Activated T-helper 1 cell treated with Interleukin-2 at 50 U/mL for 16 hours (primary cell): ENCODE data around the gene HCFC1.

Experiments used
- DNase-seq: peaks from one replicate; pipeline ENCODE4 v3.0.0-alpha.2; 2020; ENCODE audit warnings: low read depth

HCFC1 gene

DNA sequence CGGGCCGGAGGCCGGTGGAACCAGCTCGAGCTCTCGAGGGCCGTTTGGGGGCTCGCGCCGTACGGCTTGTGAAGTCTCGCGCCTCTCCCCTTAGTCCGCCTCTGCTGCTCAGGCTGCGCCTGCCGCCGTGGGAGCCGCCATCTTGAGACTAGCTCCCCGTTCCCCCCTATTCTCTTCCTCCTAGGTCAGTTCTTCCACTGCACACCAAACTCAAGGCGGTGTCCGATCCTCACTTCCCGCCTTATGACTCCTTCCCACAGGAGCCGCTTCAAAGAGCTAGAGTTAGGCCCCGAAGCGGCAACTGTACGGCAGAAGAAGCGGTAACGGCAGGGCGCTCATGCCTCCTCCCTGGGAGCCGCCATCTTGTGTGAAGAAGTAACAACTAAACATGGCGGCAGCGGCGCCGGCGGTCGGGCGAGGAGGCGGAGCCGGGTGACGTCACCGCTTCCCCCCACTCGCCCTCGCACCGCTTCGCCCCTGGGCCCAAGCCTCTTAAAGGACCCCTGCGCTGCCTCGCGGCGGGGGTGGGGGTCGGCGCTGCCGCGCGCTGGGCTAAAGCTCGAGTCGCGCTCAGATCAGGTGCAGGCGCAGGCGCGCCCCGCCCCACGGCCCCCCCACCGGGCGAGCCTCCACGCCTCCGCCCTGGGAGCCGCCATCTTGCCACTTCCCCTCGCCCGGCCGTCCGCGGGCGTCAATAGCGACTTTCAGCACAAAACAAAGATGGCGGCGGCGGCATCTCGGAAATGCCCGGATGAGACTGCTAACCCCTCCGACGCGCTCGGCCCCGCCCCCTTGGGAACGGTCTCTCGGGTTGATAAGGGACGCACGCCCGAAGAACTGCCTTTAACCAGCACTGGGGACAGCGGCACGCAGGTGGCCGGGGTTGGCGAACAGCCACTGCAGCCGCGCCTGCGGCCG lies at the start of gene HCFC1:
Gene HCFC1, minus strand, starts transcription at position 369 of the 918 bp plus-strand sequence. CDS start 978 bp downstream, outside the sequence.
- peak; percentile 86 for DNase-seq

DNA sequence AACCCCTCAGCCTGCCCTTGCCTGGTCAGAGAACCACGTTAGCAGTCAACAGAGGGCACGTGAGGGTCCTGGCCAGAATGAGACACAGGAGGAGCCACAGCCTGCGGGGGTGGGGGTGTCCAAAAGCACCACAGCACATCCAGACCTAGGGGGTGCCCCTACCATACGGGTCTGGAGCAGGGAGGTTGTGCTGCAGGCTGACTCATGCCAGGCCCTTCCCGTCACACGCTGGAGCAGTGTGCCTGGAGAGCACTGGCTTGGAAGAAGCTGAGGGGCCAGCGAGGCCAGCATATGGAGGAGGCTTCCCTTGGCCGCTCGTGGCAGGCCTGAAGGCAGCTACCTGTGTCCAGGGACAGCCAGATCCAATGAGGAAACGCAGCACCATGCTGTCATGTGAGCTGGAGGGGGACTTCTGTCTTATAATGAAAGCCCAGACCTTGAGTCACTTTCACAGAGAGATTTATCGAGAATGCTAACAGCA lies 49.6 kb upstream of the HCFC1 start:
- DNase-seq = no peak

DNA sequence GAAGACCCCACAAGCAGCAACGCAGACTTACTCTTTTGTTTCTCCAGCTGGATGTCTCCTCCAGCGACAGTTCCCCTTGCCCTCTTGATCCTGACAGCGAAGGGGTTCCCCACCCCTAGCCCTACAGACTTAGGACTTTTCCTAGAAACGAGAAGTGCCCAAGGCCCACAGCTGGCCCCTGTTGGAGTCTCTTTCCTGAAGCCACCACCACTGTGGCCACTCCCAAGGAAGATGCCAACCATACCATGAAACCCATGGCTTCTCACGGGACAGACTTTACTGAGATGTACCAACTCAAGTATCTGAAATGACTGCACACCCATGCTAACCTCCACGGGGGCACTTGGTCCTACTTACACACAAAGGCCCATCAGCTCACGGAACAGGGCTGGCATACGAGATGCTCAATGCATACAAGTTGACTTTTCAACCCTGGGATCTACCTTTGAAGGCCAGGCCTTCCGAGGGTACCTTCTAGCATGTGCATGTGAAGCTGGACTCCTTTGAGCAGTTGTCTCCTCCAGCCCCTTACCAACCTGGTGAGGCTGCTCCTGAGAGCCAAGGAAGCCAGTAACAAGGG lies 49.0 kb upstream of the HCFC1 start:
- no peak for DNase-seq

DNA sequence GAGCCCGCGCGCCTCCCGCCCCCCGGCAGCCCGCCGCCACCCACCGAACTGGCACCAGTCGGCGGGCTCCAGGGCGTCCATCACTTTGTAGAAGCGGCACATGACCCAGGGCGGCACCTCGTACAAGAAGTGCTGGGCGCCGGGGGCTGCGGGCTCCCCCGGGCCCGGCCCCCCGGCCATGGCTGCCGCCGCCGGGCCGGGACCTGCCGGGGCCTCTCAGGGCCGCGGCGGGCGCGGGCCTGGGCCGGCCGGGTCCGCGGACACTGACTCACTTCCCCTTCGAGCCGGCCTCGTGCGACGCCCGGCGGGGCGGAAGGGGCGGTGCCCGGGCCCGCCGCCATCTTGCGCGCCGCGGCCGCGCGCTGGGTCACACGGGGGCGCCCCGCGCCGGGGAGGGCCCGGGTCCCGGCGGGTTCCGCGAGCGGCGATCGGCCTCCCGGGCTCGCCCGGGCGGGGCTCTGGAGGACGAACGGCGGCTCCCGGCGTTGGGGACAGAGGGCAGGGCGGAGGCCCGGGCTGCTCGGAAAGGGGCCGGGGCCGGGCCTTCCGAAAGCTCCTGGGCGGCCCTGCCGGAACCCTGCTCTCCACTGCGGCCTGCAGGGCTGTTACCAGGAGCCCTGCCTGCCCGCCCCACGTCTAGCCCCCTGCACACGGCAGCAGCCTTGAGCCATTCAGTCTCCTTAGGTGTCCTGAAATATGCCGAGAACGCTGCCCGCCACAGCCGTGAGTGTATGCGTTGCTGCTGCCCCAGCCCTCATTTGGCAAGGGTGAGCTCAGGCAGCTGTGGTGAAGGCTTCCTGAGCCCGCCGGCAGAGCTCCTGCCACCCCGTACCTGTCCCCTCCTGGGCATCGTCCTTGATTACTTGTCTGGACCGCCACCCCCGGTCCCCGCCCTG lies 48.3 kb upstream of the HCFC1 start, which contains the start of gene IRAK1:
Gene IRAK1, minus strand, starts transcription at position 270 of the 896 bp plus-strand sequence. Its CDS starts 90 bp downstream, at position 180.
- peak; percentile 48 for DNase-seq

DNA sequence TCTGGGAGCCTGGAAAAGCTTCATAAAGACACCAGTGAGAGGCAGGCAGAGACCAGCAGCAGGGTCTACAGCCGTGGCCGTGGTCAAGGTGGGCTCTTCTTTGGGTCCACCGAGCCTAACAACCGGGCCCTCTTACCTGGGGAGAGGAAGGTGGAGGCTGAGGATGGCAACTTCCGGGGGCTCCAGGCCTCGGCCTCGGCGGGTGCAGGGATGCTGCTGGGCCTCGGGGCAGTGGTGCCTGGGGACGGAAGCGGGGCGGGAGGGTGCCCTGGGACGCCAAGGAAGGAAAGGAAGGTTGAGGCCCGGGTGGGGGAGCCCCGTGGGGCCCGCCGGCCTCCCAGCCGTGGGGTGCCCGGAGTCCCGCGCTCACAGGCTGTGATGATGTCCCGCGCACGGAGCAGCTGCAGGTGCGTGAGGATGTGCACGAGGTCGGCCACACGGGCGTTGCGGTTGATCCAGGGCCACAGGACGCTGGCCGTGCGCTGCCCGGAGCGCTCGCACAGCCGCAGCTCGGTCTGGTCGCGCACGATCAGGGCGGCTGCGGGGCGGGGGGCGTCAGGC lies 47.5 kb upstream of the HCFC1 start:
- DNase-seq = no peak

DNA sequence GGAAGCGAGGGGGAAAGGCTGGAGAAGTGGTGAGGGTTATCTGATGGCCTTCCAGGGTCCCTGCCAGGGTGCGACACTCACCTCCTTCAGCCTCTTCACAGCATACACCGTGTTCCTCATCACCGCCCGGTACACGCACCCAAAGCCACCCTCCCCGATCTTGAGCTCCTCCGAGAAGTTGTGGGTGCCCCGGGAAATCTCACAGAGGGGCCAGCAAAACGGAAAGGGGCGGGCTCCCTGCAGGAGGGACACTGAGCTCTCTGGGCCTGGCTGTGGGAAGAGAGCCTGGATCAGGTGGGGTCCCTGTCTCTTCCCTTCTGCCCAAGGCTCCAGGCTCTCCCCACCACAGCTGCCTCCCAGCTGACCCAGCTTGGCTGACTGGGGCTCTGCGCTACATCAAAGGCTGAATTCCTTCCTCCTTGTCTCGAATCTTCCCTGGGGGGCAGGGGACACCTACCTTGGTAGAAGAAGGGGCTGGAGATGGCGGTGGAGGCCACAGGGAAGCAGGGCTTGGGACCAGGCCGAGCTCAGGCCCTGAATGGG lies 47.0 kb upstream of the HCFC1 start:
- no peak for DNase-seq

DNA sequence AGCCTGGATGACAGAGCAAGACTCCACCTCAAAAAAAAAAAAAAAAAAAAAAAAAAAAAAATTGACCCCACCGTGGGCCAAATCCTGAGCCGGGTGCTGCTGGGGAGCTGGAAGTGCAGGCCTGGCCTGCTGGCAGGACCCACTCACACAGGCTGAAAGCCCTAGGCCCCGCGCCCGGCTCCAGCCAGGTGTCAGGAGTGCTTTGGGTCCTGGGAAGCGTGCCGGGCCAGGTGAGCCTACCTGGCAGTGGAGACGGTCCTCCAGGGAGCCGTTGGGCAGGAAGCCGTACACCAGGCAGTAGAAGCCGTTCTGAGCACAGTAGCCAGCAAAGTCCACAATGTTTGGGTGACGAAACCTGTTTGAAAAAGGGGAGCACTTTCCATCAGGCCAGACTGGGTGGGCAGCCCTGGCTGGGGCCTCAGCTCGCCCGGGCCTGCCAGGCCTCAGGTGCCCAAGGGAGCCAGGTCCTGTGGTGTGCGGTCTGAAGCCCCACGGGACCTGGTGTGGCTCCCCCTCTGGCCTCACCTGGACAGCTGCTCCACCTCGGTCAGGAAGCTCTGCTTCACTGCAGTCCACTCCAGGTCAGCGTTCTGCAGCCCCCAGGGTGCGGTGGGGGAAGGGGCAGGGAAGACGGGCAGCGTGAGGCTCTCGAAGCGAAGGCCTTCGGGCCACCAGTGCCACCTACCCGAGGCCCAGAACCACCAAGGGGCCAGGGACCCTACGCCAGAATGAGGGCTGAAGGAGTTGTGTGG lies 46.3 kb upstream of the HCFC1 start:
- DNase-seq = no peak

DNA sequence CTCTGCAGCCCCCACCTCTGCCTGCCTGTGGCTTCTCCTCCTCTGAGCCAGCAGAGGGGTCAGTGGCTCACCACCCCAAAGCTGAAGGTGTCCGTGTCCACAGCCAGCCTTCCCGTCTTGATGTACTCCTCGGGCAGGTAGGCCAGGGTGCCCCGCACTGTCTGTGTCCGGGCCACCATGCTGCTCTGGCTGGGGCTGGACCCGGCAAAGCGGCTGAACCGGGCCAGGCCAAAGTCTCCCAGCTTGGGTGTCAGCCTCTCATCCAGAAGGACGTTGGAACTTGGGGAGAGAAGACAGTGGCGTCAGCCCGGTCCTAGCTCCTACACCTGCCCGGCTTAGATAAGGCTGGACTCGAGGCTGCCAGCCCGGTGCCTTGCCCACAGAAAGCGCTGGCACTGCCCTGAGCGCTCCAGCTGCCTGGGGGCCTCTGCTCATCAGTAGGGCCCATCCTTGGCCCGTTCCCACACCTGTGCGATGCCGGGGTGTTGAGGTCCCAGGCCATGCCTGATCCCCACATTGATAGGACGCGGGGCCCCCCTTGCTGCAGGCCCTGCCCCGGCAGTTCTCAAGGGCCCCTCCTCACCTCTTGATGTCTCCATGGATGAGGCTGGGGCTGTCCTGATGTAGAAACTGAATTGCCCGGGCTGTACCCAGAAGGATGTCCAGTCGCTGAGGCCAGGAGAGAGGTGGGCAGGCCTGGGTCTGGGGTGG lies 44.9 kb upstream of the HCFC1 start:
- DNase-seq = no peak

DNA sequence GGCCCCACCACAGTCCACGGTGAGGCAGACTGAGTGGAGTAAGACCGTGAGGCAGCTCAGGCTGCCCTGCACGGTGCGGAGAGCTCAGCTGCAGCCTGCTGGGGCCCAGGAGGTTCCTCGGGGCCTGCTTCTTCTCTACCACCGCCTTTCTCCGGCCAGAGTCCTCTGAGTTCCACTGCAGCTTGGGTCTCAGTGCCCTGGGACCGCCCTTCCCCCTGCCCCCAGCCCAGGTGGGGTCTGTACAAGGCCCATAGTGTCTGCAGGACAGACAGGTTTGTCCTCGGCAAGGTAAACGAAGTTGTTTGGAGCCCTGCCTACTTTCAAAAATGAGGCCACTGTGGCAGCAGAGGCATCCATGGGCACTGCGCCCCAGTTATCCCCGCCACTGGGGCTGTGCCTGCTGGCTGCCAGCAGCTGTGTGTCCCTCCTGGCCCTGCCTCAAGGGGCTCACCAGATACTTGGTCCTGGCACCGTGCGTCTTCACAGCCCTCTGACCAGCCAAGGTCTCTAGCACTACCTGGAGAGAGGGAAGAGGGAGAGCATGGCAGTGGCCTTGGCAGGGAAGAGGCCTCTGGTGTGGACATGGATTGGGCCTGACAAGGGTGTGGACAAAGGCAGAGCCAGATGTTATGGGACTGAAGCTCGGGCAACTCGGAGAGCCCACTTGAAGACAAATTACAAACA lies 44.1 kb upstream of the HCFC1 start:
- DNase-seq = no peak

DNA sequence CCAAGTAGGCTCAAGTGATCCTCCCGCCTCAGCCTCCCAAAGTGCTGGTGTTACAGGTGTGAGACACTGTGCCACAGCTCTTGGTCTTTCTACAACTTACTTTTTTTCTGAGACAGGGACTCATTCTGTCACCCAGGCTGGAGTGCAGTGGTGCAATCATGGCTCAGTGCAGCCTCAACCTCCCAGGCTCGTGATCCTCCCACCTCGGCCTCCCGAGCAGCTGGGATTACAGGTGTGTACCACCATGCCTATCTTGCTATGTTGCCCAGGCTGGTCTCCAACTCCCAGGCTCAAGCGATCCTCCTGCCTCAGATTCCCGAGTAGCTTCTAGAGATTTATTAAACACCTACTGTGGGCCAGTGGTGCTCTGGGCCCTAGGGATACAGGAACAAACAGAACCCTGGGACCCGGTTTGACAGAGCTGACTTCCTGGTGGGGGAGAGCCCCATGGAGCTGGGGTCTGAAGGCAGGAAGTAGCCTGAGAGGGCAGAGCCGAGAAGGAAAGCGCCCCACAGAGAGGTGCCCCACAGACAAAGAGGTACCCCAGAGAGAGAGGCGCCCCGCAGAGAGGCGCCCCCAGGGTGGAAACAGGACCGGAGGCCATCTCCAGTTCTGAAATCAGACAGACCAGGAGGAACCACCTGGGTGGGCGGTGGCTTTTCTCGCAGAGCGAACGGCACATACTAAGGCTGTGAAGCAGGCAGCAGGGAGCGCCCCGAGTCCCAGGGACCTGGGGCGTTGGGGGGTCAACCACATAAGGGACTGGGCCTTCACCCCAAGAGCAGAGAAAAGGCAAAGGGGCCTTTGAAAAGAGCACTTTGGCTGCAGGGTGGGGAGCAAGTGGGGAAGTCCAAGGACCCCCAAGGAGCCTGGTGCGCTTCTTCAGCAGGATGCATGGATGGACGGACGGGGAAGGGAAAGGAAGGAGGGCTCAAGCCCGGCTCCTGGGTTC lies 43.1 kb upstream of the HCFC1 start:
- DNase-seq = no peak

DNA sequence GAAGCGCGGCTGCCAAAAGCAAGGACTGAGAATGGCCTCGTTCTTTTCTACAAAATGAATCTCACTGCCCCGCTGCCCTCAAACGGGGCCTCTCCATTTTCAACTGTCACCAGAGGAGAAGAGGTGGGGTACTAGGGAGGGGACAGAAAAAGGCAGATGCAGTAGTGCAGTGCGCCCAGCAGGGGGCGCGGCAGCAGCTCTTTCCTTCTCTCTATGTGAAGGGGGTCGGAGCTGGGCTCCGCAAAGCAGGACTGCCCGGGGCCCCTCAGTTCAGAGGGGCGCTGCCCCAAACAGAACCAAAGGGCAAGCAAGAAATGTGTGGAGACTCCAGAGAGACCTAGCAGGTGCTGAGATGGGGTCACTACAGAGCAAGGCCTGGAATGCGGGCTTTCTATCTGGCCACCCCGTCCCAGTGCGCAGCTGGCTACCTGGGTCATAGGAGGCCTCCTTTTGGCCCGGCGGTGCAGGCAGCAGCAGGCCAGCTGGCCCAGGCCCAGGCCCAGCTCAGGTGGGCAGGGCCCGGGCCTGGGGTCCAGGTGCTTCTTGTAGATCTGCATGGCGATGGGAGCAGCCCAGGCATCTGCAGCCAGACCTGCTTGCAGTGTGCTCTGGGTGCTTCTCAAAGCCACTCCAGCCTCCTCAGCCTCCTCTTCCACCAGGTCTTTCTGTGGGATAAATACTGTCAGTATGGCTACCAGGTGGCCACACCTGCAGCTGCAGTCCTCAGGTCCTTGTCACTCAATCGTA lies 42.2 kb upstream of the HCFC1 start:
- DNase-seq = no peak

DNA sequence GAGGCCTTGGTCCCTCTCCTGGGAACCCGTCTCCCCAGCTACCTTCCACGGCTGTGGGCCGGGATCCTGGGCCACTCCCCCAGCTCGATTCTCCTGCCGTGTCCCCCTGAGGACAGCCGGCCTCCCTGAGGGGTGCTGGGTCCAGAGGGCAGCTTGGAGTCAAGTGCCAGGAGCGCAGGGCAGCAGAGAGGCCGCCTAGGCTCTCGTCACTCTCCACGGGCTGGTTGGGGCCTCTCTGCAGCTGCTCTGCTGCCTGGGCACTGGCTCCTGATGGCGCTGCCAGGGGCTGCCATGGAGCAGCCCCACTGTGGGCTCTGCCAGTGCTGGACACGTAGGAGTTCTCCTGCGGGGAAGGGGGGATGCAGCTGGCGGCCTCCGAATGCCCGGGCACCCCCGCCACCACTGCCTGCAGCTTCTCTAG lies 41.4 kb upstream of the HCFC1 start:
- DNase-seq = no peak

DNA sequence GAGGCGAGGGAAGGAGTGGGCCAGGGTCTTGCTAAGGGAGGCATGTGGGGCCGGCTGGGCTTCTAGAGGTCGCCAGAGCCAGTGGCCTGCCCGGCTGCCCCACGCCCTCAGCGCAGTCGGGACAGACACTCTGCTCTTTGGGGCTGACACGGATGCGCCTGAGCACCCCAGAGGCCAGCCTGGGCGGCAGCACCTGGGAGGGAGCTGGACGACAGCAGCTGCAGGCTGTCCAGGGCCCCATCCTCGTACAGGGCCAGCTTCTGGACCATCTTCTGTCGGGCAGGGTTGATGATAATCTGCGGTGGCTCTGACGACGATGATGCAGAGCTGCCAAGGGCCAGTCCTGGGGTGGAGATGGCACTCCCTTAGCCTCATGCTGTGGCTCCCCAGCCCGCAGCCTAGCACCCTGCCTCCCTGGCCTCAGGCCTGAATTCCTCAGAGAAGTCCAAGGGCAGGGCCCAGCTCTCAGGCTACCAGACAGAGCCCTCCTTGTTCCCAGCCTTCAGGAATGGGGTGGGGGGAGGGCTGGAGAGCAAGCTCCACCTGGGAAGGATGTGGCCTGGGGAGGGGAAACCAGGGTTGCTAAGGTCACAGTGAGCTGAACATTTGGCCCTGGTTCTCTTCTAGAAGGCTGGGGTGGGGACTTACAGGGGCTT lies 40.8 kb upstream of the HCFC1 start:
- no peak for DNase-seq

DNA sequence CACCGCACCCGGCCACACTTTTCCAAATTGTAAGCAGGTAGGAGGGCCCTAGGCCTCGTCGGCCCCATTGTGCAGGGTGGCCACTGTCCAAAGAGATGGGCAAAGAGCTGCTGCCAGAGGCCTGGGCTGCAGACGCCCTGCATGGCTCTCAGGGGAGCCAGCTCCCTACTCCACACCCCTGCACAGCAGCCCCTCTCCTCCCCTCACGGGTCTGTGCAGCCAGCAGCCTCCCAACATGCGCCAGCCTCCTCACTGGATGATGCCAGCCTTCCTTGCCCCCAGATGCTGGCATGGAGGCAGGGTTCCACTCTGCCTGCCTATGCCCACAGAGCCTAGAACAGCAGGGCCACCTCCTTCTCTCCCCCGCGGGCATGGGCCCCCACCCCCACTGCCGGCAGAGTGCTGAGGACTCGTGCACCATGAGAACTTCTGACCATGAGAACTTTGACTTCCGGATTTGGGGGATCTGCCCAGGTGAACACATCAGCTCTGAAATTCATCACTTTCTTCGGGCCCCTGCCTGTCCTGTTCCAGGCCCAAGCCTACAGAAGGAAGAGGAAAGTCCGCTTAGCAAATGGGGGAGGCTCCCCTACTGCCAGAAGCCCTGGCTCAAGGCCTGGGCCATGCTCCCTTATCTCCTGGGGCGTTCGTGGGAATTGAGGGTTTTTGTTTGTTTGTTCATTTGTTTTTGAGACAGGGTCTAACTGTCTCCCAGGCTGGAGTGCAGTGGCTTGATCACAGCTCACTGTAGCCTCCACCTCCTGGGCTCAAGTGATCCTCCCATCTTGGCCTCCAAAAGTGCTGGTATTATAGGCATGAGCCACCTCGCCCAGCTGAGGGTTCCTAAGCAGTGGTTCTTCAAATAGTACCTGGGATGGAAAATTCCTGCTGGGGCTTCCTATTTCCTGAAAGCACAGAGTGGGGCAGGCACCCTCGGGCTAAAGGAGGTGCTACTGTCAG lies 40.0 kb upstream of the HCFC1 start:
- no peak for DNase-seq

DNA sequence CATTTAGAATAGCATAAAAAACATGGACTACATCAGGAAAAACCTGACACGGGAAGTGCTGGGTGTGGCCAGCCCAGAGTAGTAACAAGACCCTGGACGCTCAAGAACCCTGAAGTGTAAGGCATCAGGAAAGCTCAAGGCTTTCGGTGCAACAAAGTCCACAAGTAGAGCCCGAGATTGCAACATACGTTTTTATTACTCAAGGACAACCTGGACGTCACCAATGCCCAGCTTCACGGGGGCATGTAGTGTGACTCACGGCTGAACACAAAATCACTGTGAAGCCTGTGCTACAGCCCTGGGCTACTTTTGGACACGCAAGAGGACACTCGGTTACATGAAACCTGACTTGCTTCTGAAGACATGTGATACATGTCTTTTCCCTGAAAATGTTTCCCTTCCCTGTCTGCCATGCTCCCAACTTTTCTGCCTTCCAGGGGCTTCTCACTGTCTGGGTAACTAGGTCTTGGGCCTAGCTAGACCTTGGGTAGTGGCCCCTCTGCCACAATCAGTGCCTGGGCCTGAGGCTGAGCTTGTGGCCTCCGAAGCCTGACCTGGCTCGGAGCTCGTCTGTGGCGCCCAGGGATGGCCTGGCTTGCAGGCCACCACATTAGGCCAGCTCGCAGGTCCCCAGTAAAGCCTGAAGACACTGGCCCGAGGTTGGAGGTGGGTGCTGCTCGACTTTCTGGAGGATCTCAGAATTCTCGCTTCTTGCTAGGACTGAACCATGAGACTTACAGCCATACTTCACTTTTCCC lies 38.9 kb upstream of the HCFC1 start:
- DNase-seq = no peak
